HepG2 (cell line): ENCODE results near the gene SNAP47. TPM values are rescaled to one million over a fixed set of nuclear protein-coding genes. Genes with fewer than 3 reads are reported as not detected.

ENCODE experiments used
- ATAC-seq: fragments of 200-7000 bp; cut with Tn5 transposase; 3 replicates; pipeline ENCODE4 v1.9.1; 2020; ENCODE audit warnings: mild to moderate bottlenecking, moderate library complexity
- BruUV-seq: library from RNA; stranded (reverse); fragments of 400-500 nt; replicated peaks from 2 replicates; lab custom pipeline; 2021; lab: Mats Ljungman, UMichigan
- CTCF ChIA-PET: fragments of 300-600 bp; formaldehyde crosslinking; extraction: SDS; loops from one replicate; lab custom pipeline; 2021; ENCODE audit warnings: low total read pairs, inconsistent platforms, low intra/inter-chr PET ratio; lab: Yijun Ruan, JAX
- POLR2A ChIA-PET: fragments of 350-600 bp; sonication (Branson Sonifier 250); formaldehyde crosslinking; loops from one replicate; lab custom pipeline; 2020; ENCODE audit warnings: antibody characterized with exemption, inconsistent platforms; lab: Yijun Ruan, JAX
- DNase-seq: peaks from one replicate; pipeline ENCODE4 v3.0.0-alpha.2; 2015; ENCODE audit warnings: low spot score
- FAIRE-seq: peaks from 3 replicates; lab custom pipeline; 2011; peaks lifted over from hg19 to GRCh38; lab: Jason Lieb, UNC
- H2AFZ ChIP-seq: one replicate; pipeline ENCODE4 v1.6.1; 2011; ENCODE audit warnings: low read length, inconsistent platforms
- H3K27ac ChIP-seq: fragments of 300-600 bp; 3 replicates; pipeline ENCODE4 v1.8.0; 2011; ENCODE audit warnings: mixed run types, mild to moderate bottlenecking, mixed read lengths, low read length, inconsistent platforms; ENCODE audit not compliant: insufficient read depth; ENCODE audit errors: extremely low read length
- H3K27me3 ChIP-seq, 2 experiments: fragments of 200-600 bp in 1 of 2; 2 replicates in 1 of 2; 3 replicates in 1 of 2; pipeline versions ENCODE4 v1.6.0 to v1.8.0; 2011; ENCODE audit warnings: low read length in 2 of 2, mild to moderate bottlenecking in 2 of 2, moderate library complexity in 2 of 2, inconsistent platforms in 1 of 2; ENCODE audit not compliant: insufficient read depth in 2 of 2, control insufficient read depth in 1 of 2
- H3K36me3 ChIP-seq, 2 experiments: fragments of 200-600 bp in 1 of 2; replicated peaks in 1 of 2; 2 replicates in 1 of 2; 3 replicates in 1 of 2; pipeline versions ENCODE4 v1.5.1 to v1.8.0; 2011; ENCODE audit warnings: low read length in 2 of 2, inconsistent platforms in 1 of 2; ENCODE audit not compliant: insufficient read depth in 2 of 2, control insufficient read depth in 1 of 2
- H3K4me1 ChIP-seq: 2 replicates; pipeline ENCODE4 v1.5.1; 2012; ENCODE audit warnings: low read length, inconsistent platforms; ENCODE audit not compliant: insufficient read depth
- H3K4me2 ChIP-seq: 2 replicates; pipeline ENCODE4 v1.6.0; 2011; ENCODE audit warnings: low read depth, low read length, inconsistent platforms
- H3K4me3 ChIP-seq, 3 experiments: fragments of 200-600 bp in 1 of 3; sonication (generic), shearing (Covaris generic) in 1 of 3; replicated peaks in 1 of 3; 2 replicates each; pipeline ENCODE4 v1.5.1; 2011 to 2016; ENCODE audit warnings: low read length in 3 of 3, inconsistent platforms in 2 of 3, low read depth in 2 of 3, mild to moderate bottlenecking in 2 of 3, control low read depth in 1 of 3, mixed read lengths in 1 of 3; ENCODE audit not compliant: insufficient read depth in 1 of 3
- H3K79me2 ChIP-seq: one replicate; pipeline ENCODE4 v1.6.1; 2011; ENCODE audit warnings: low read length, inconsistent platforms; ENCODE audit not compliant: insufficient read depth
- H3K9ac ChIP-seq: 2 replicates; pipeline ENCODE4 v1.6.0; 2011; ENCODE audit warnings: mild to moderate bottlenecking, low read depth, low read length, inconsistent platforms; ENCODE audit not compliant: insufficient read depth
- H3K9me3 ChIP-seq: 2 replicates; pipeline ENCODE4 v1.5.1; 2012; ENCODE audit warnings: mild to moderate bottlenecking, low read length
- H4K20me1 ChIP-seq: 2 replicates; pipeline ENCODE4 v1.6.0; 2011; ENCODE audit warnings: inconsistent platforms, mild to moderate bottlenecking, low read length, moderate library complexity; ENCODE audit not compliant: insufficient read depth
- AGO1 ChIP-seq: fragments of 200-400 bp; formaldehyde crosslinking; IDR thresholded peaks from 2 replicates; pipeline ENCODE4 v1.6.1; 2017; ENCODE audit warnings: mild to moderate bottlenecking, low read depth, low read length, moderate library complexity; ENCODE audit not compliant: poor library complexity, severe bottlenecking
- ELF3 ChIP-seq: IDR thresholded peaks from 2 replicates; pipeline ENCODE4 v1.6.1; 2016; ENCODE audit warnings: missing genetic modification reagents, missing compliant biosample characterization
- EZH2 ChIP-seq: conservative IDR thresholded peaks from 2 replicates; pipeline ENCODE4 v1.6.1; 2012; ENCODE audit warnings: mild to moderate bottlenecking, low read depth, low read length, moderate library complexity
- KDM2A ChIP-seq: sonication (generic); formaldehyde crosslinking; IDR thresholded peaks from 2 replicates; pipeline ENCODE4 v1.4.0; 2020; ENCODE audit warnings: low read depth, missing genetic modification reagents, borderline replicate concordance
- SRF ChIP-seq: IDR thresholded peaks from 2 replicates; pipeline ENCODE4 v1.6.1; 2011; ENCODE audit warnings: mild to moderate bottlenecking, low read depth, low read length, moderate library complexity
- TAF15 ChIP-seq: fragments of 200-400 bp; formaldehyde crosslinking; IDR thresholded peaks from one replicate; pipeline ENCODE4 v1.6.1; 2018; ENCODE audit warnings: mild to moderate bottlenecking, low read depth, low read length; ENCODE audit not compliant: poor library complexity, severe bottlenecking
- WGBS: methylation state at CpG from one replicate; pipeline ENCODE4 v1.1.6; 2017; ENCODE audit warnings: low lambda C conversion rate; 5-methylcytosine and 5-hydroxymethylcytosine counted together
- in situ Hi-C: cut with HindIII; loops from 2 replicates; pipeline ENCODE4 v1.10.0; 2017; ENCODE audit warnings: low pct_unique_long_range_greater_than_20kb; ENCODE audit not compliant: extremely low pct_ligation_motif_present
- intact Hi-C: fragments of 100-400 bp; cut with micrococcal nuclease; formaldehyde crosslinking; loops from one replicate; pipeline ENCODE4 v1.10.0; 2022; ENCODE audit not compliant: unreplicated experiment
- polyA plus RNA-seq, 8 experiments: library from polyadenylated mRNA; depleted of rRNA in 3 of 8; stranded (reverse) in 7 of 8; unstranded in 1 of 8; fragments of >200 nt; fragmentation: Illumina TruSeq in 4 of 8; extraction: Trizol in 4 of 8; gene quantifications; 2 replicates each; pipeline versions ENCODE4 v1.2.1 to v1.2.3, GENCODE V29; 2011 to 2016; ENCODE audit warnings: low read depth in 4 of 8, missing spikeins in 1 of 8, mixed read lengths in 1 of 8; ENCODE audit not compliant: insufficient read depth in 1 of 8
- total RNA-seq, 5 experiments: library from RNA; depleted of rRNA; stranded (reverse); fragments of >200 nt; fragmentation: Illumina TruSeq; extraction: Trizol; gene quantifications; 2 replicates each; pipeline ENCODE4 v1.2.3, GENCODE V29; 2016; ENCODE audit warnings: low read depth in 1 of 5

The SNAP47 gene
- total and polyA plus RNA-seq, 2 of the 13 experiments (the other 11 are each of a cell fraction or from before 2014, with no cell fraction given) = 13.6 to 25.1 TPM

- Histone ChIP-seq H3K4me1 (peaks cover 24% of the 10 kb centered on the region), H3K4me3 (no peak overlapping the region), H4K20me1 (no peaks in the 10 kb centered on the region), H3K9ac (no peak overlapping the region), H3K9me3 (no peaks in the 10 kb centered on the region), H3K79me2 (no peaks in the 10 kb centered on the region), H3K27me3 (peaks cover 6 to 33% of the 10 kb centered on the region in 2 experiments; a peak in 4 of 5 replicates), H2AFZ (no peak overlapping the region), H3K4me2 (peak overlapping the region; percentile 98; the same call in 1 of the 2 replicates), H3K36me3 (no peaks in the 10 kb centered on the region), H3K27ac (no peak overlapping the region)
- WGBS = 74% methylated on average over 13 of the region's 19 CpGs
- FAIRE-seq (no peak), DNase-seq (no peak), ATAC-seq (no peak)
- TF ChIP-seq AGO1 = peak; percentile 1
- no peak for TF ChIP-seq ELF3
- TF ChIP-seq EZH2 = no peak
- peak; percentile 17; the same call in 1 of the 2 replicates for TF ChIP-seq KDM2A (CRISPR knock-in tag)
- BruUV-seq = no TSS peak
- POLR2A ChIA-PET = no interaction called here
- in situ Hi-C loops = no loop called here
- intact Hi-C loops = no loop called here
- CTCF ChIA-PET = no interaction called here
Observed at GRCh38 chr1:227785805-227786671, 50.8 kb downstream of the SNAP47 start.

DNA sequence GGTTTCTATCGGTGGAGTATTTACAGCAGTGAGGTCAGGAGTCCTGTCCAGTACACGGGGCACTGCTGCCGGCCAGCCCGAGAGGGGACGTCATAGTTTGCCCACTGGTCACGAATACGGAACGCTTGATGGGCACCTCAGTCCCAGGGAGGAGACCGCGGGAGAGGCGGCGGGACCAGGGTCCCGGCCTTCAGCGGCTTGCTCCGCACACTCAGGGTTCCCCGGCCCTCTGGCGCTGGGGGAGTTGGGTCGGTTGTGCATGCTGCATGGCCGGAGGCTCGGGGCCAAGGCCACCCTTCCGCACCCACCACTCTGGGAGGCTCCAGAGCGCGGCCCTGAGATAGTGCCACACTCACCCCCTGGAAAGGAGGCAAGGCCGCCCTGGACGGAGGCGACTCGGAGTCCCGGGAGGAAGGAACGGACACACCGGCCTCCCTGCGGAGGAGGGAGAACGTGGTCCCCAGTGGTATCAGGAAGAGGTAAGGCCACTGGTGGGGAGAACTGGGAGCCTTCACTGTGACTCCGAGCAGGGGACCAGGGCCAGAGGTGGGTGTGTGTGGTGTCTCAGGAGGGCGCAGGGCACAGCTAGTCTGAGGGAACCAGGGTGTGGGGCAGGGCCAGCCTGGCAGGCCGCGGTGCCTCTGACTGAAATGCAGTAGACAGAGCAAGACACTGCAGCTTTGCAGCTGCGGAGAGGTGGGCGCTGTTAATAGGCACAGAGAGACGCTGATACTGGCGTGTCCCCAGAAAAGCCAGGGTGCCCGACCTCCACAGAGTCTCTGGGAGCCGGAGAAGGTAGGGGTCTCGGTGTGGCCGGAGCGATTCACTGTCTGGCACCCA lies 51.7 kb downstream of the SNAP47 start:
- Histone ChIP-seq H3K4me1 (peaks cover 24% of the 10 kb centered on the region), H3K79me2 (no peaks in the 10 kb centered on the region), H3K4me2 (peak overlapping the region; percentile 98), H3K27ac (no peak overlapping the region), H3K36me3 (no peaks in the 10 kb centered on the region)
- in situ Hi-C loops = no loop called here
- WGBS = 70% methylated on average over 23 of the region's 45 CpGs
- TF ChIP-seq SRF (no peak), TAF15 (peak; percentile 69)
- TF ChIP-seq, all 625 proteins: peak for 1
- intact Hi-C loops = no loop called here
- ChIA-PET POLR2A (no interaction called here), CTCF (no interaction called here)
- DNase-seq = no peak
- H3K9ac ChIP-seq = 0 out of 2 replicates have a peak overlapping the region, but pooled peaks have one; percentile 47
- no peak overlapping the region for H2AFZ ChIP-seq
- peaks cover 6 to 36% of the 10 kb centered on the region in 2 experiments; a peak in 4 of 5 replicates for H3K27me3 ChIP-seq
- H3K4me3 ChIP-seq = peak overlapping the region; percentile 53 to 72 (median 53)
- H4K20me1 ChIP-seq = no peaks in the 10 kb centered on the region
- FAIRE-seq = no peak
- no peaks in the 10 kb centered on the region for H3K9me3 ChIP-seq
- peak; percentile 35 for ATAC-seq
- BruUV-seq = no TSS peak
